Sciatic nerve (tissue), 2 donors: ENCODE results near the gene SLC24A3. TPM values are rescaled to one million over a fixed set of nuclear protein-coding genes. Genes with fewer than 3 reads are reported as not detected.
"Not testable (repeated sequence)": the region's sequence is repeated elsewhere in the genome, so short reads cannot be mapped to it uniquely, and the experiment has no call there.

Source experiments
- ATAC-seq: fragments of 200-7000 bp; cut with Tn5 transposase; one replicate; pipeline ENCODE4 v1.9.1; 2020; ENCODE audit warnings: mild to moderate bottlenecking, moderate library complexity
- DNase-seq: peaks from one replicate; pipeline ENCODE4 v3.0.0-alpha.2; 2020; ENCODE audit warnings: low spot score
- intact Hi-C: fragments of 100-400 bp; cut with DNase I; formaldehyde crosslinking; loops from one replicate; pipeline ENCODE4 v1.14.2; 2022
- total RNA-seq: library from RNA; stranded (reverse); fragmentation: NEBNext Ultra II Directional; extraction: Animal tissue kit (Norgen Biotek cat#: 25700); gene quantifications from one replicate; pipeline ENCODE4 v1.2.1, GENCODE V29; 2021
- donor health status: DM: no; HTN: no; CAD: no.
- donor health status: DM: no; HTN: no; CAD: no.

Gene SLC24A3
- total RNA-seq, 1 donor from 2014 or later: 2.0 TPM

DNA sequence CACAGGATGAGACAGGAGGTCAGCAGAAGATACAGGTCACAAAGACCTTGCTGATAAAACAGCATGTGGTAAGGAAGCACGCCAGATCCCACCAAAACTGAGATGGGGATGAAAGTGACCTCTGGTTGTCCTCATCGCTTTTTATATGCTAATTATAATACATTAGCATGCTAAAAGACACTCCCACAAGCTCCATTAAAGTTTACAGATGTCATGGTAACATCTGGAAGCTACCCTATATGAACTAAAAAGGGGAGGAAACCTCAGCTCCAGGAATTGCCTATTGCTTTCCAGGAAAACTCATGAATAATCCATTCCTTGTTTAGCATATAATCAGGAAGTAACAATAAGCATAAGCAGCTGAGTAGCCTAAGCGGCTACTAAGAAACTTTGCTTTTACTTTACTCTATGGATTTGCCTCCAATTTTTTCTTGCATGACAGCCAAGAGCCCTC, 537.2 kb downstream of the SLC24A3 start:
- no peak for DNase-seq
- ATAC-seq: no peak
- intact Hi-C loops: no loop called here

DNA sequence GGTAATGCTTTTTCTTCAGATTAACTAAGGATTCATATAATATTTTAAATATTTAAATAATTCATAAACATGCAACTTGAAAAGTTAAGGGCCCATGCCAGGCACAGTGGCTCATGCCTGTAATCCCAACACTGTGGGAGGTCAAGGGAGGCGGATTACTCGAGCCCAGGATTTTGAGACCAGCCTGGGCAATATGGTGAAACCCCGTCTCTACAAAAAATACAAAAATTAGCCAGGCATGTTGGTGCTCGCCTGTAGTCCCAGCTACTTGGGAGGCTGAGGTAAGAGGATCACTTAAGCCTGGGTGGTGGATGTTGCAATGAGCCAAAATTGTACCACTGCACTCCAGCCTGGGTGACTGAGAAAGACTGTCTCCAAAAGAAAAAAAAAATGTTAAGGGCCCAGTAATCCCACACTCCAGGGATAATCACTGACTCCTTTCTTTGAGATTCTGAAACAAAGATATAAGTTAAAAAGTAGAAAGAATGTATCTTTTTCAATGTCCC, 537.7 kb downstream of the SLC24A3 start:
- ATAC-seq (no peak), DNase-seq (no peak)
- intact Hi-C loops: no loop called here

DNA sequence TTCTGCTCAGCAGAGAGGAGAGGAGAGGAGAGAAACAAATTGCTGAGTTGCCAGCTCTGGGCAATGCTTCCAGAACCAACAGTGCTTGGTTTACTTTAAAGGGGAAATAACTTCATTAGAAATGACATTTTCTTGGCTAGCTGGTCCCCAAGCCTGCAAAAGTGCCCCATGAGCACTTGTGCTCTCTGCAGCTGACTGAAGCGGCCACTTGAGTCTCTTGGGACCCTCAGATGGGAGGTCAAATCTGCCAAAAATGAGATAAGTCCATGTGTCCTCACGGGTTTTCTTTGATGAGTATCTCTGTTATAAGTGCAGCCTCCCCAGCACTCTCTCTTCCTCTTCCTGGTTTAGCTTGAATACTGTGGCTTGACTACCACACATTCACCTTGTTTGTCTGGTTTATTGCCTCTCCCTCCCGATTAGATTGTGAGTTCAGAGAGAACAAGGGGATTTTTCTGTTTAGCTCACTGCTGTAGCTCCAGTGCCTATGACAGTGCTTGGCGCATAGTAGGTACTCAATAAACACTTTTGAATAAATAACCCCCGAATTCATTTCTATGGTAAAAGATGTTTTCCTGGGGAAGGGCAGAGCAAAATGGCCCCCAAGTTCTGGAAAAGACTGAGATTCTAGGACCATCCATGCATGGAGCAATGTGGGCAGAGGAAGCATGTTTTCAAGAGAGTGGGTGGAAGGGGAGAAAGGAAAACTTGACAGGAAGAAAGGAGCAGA, 538.6 kb downstream of the SLC24A3 start:
- intact Hi-C loops: no loop called here
- ATAC-seq: peak; percentile 44

DNA sequence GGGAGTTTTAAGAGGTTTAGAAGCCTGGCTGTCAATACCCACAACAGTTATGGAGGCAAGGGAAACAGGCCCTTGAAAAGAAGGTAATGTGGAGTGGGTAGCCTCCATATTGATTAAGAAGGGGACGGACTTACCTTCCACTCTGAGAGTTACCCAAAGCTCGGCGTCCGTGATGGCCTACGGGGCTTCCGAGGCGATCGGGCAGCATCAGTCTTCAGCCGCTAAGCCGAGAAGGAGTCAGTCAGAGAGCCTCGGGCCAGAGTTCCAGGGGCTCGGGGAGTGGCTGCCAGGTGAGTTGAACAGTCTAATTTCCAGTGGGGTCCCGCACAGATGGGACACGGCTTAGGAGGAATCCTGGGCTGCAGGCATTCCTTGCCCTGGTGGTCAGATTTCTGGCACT, 541.8 kb downstream of the SLC24A3 start:
- intact Hi-C loops, ATAC-seq, DNase-seq: not testable (repeated sequence)

More for the DNA sequence above, 538.6 kb downstream of the SLC24A3 start:
- DNase-seq: no peak

DNA sequence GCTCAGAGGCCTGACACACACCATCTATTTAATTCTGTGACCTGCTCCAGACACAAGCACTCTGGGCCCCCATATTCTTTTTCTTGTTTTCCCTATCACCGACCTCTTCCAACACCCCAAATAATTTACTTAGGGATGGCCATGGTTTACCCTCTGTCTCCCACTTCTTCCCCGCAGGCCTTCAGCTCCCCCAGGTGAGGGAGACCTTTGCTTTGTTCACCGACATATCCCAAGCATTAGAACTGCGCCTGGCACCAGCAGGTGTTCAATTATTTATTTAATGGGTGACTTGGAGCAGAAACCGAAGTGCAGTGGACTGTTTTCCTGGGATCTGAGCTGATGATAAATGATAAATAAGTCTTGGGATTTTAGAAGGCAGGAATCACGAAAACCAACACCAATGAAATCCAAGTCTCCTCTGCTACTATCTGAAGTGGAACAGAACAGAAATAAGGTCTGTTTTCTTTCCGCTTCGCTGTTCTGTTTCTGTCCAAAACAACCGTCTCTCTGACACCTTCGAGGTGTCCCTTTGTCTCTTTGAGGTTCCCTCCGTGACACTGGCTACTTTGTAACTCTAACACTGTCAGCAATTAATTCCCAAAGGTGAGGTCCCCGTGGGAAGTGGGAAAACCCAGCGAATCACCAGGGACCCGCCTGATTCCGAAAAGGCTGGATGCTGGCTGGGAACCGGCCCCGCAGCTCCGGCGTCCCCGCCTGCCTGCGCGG, 544.5 kb downstream of the SLC24A3 start:
- intact Hi-C loops: no loop called here
- ATAC-seq (no peak), DNase-seq (no peak)

DNA sequence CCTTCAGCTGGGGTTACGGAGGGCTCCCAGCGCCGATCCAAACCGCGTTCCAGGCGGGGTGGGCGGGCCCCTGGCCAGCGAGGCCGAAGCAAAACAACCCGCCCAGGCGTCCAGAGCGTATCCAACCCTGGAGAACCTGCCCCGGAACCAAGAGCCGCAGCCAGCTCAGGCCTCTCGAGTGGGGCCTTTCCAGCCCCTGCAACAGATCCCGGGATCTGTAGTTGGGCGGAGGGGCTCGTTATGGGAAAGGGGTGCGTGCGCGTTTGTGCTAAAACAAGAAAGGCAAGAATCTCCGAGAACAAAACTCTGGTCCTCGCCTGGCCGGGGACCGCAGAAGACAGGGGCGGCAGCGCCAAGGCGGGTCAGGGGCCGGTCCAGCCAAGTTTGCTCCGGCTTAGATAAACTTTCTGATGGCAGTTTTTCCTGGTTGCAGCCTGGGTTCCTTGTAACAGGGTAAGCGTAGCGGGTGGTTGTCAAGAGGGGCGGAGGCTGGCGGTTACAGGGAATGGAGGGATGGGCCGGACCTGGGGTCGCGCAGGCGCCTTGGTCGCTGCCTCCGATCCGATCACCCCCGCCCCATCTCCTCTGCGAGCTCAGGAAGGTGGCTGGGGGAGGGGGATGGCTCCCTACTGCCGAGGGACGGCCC, 545.2 kb downstream of the SLC24A3 start:
- intact Hi-C loops: no loop called here
- ATAC-seq: peak; percentile 95
- peak; percentile 92 for DNase-seq

DNA sequence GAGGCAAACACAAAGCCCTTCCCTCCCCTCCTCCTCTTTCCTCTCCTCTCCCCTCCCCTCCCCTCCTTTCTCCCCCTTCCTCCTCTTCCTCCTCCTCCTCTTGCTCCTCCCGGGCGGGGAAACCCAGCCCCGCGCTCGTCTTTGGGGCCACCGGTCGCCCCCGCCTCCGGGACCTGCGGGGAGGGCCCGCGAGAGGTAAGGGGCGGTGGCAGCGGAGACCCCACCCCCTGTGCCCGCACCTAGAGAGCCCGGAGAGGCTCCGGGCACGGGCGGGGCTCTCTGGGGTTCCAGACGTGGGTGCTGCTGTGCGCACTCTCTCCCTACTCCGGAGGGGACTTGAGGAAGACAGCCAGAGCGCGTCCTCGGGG, 545.7 kb downstream of the SLC24A3 start, which contains the start of gene RIN2:
Gene RIN2, plus strand, starts transcription at position 126 of the 368 bp plus-strand sequence. CDS start 131,344 bp downstream, outside the sequence.
- DNase-seq (peak; percentile 73), ATAC-seq (peak; percentile 55)
- intact Hi-C loops: no loop called here

DNA sequence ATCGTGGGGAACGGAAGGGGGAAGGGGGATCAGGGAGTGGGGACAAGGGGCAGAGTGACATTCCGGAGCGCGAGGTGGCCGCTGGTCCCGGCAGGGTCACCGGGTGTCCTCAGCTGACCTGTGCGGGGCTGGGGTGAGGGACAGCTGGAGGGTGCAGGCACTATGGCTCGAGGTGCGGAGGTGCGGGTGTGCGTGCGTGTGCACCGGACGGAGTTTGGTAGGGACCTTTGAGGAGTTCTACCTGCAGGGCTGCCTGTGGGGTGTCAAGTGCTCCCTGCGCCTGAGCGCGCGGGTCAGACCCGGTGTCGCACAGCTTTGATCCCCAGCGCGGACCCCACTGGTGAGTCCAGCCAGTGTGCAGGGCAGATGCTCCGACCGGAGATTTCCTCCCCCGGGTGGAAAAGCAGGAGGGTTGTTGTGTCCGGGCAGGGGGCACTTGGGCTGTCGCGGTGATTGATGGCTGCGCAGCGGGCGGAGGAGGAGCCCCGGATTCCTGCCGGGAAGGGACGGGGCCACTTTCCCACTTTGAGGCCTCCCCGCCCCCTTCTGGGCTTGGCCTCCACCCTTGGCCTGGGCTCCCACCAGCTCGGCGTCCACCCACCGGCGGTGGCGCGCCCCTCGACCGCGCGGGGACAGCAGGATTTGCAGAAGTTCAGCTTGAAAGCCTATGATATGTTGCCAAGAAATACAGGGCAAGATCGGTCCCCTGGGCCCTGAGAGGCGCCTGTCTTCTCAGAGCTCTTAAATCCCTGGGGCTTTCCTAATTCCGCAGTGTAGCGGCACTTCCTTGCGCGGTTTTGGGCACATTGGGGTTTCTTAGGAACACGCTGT, 546.3 kb downstream of the SLC24A3 start:
- intact Hi-C loops: no loop called here
- ATAC-seq (peak; percentile 39), DNase-seq (peak; percentile 77)

DNA sequence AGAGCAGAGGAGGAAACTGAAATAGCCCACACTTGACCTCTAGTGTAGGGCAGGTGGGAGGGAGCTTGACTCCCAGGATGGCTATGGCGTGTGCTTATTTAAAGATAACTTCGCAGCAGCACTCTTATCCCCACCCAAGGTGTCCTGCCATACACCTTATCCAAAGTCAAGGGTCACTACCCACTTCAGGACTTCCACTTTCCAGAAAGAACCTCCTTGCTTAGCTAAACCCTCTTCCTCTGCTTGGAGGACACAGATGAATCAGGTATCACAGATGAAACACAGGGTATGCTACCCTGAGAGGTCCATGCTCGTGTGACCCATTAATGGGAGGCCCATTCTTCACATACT, 547.9 kb downstream of the SLC24A3 start:
- ATAC-seq (no peak), DNase-seq (no peak)
- intact Hi-C loops: no loop called here

DNA sequence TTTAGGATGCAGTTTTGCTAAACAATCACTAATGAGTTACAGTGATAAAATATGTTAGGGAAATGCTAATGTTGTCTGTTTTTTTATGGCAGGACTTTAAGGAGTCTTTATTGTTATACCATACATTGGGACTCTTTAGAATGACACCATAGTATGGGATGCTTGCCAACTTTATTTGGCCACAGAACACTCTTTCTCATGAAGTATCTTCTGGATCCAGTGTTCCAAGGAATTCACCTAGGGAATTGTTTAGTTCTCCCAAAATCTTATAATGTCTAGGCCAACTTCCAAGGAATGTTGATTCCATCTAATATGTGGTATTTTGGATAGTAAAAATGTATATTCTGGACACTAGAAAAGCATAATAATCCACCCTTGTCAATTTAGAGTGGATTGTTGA, 548.9 kb downstream of the SLC24A3 start:
- no peak for DNase-seq
- intact Hi-C loops: no loop called here
- ATAC-seq: no peak

DNA sequence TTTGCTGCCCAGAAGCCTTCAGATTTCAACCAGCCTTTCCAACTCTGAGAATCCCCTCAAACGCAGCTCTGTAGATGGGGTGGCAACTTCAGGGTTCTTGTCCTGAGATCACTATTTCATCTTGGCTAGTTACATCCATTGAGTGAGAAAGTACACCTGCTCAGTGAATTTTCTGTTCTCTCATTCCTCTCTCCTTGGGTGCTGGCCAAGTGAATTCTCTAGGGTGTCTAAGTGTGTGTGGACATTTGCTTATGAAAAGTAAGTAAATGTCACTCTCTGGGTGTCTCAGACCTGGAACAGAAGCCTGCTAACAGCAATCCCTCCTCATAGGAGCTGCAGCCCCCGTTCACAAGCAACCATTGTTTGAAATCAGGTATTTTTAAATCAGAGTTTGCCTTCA, 549.4 kb downstream of the SLC24A3 start:
- ATAC-seq: no peak
- intact Hi-C loops: loop anchor here (2.0 kb wide), 1 partner anchor 41 kb away; no protein-coding TSS in a partner anchor
- DNase-seq: no peak

DNA sequence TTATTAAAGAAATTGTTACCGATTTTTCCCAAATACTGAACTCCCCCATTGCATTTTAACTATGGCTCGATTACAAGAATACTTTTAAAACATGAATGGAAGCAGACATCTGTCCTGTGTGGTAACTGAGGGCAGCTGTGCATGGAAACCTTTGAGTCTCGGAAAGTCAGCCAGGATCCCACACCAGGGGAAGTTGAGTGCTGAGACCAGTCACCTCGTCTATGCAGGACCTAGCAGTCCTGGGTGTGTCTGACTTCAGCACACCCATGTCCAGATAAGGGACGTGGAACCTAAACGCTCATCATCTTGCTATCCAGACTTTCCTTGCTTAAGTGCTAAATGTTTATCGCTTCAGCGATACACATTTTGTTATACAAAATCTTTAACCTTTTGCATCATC, 551.8 kb downstream of the SLC24A3 start:
- intact Hi-C loops: no loop called here
- no peak for ATAC-seq
- no peak for DNase-seq

DNA sequence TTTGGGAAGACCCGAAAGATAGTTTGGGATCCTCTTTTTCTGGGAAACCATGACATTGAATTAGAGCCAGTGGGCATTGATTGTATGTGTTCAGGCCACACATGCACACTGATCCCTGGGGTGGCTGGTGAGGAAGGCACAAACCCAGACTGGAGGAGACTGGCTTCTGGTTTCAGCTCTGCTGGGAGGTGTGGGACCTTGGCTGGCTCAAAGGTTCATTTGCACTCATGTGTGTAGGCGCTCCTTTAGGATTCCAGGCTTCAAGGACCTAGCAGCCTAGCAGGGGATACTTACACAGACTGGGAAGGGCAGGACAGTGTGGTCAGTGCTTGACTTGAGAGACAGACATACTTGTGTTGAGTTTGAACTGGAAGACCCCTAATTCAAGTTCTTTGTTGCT, 552.8 kb downstream of the SLC24A3 start:
- DNase-seq (no peak), ATAC-seq (no peak)
- intact Hi-C loops: no loop called here

DNA sequence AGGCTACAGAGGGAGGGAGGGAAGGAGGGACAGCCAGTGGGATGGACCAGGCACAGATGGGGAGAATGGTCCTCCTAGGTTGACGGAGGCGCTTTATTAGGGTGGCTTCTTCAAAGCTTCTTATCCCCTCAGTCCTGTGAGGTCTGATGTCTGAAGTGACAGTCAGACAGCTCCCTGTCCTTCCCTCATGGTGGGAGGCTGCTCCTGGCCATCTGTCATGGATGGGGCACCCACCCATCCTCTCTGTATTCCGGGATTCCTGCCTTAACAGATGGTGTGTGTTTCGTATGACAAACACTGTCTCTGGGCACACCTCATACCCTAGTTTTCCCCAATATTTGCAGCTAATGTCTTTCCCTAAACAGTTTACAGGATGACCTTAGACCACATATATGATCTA, 553.5 kb downstream of the SLC24A3 start:
- intact Hi-C loops: no loop called here
- DNase-seq: no peak
- no peak for ATAC-seq

DNA sequence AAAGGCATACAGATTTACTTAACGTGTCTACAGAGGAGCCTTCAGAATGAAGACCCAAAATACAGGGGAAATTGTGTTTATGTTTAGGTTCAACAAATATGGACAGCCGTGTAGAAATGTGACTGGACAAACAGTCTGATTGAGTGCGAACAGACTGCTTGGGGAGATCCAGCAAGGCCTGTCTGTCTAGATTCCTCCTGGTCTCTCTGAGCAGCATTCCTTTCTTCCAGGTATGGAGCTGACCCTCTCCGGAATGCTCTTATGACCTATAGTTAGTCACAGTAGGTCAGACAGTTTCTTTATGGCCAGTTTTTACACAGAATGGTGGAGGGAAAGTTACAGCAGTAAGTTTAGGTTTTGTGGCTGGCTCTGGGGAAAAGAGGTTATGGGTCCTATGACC, 554.6 kb downstream of the SLC24A3 start:
- DNase-seq (no peak), ATAC-seq (no peak)
- intact Hi-C loops: no loop called here

DNA sequence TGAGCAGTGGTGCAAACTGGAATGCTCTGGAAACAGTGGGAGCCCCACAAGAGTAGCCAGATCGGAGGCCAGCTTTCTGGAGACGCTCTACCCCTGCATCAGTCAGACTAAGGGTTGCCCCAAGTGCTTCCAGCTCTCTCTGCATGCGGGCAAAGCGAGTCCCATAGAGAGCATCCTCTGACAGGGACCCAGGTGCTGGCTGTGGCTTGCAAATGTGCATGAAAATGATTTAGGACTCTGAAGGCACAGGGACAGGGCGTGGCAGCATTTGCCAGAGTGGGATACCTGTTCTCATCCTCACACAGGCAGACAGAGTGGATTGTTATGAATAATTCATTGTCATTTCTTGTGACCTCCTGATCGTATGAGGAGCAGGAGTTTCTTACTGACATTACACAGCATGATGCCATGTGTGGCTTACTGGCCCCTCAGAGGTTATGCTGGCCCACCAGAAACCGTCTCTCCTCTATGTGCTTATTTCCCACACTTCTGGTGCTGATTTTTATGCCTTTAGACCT, 555.9 kb downstream of the SLC24A3 start:
- intact Hi-C loops: no loop called here
- no peak for DNase-seq
- no peak for ATAC-seq

DNA sequence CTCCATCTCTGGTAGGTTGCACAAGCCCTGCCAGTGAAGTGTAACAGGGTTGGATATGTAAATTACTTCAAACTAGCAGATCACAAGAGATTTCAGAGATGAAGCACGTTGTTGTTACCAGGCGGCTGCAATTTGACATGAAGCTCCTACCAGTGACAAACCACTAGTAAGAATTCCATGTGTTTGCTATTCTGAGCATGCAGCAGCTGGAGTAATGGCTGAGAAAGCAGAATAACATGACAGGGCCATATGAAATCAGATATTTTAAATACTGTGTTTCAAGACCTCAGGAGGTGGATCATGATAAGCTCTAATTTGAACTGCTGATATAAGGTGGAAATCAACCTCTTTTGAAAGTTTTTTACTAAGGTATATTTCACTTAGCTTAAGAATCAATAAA, 557.1 kb downstream of the SLC24A3 start:
- ATAC-seq (no peak), DNase-seq (no peak)
- intact Hi-C loops: no loop called here

DNA sequence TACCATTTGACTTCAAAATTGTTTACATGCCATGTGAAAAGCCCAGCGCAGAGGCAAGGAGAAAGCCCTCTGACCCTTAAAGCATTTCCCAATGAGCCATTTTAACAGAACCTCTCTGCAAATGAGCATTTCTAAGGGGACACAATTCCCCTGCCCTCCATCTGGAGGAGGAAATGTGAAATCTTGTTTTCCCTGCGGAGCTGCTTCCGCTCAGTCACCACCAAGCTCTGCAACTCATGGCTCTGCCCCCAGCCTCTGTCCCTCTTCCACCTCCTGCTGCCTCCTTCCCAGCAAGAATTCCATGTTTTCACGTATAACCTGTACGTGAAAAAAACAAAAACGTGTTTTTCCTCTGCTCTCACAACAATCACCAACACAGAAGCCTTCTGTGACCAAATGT, 557.9 kb downstream of the SLC24A3 start:
- intact Hi-C loops: no loop called here
- ATAC-seq: no peak
- DNase-seq: no peak

DNA sequence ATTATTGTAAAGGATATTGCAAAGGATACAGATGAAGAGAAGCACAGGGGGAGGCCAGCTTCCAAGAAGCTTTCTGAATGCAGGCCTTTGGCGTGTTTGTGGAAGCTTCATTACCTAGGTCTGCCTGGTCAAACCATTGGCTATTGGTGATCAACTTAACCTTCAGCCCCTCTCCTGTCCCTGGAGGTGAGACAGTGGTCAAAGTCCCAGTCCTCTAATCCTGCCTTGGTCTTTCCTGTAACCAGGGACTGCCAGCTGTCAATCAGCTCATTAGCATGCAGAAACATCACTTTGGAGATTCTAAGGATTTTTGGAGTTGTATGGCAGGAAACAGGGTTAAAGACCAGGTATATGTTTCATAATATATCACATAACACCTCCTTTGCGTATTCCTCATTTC, 558.6 kb downstream of the SLC24A3 start:
- no peak for ATAC-seq
- no peak for DNase-seq
- intact Hi-C loops: no loop called here
